Duodenal mucosa (tissue), 2 donors: ENCODE data around the gene RING1.

Experiments
- H3K27ac ChIP-seq: one replicate; pipeline ENCODE4 v1.7.0; 2013; ENCODE audit warnings: low read depth, low read length
- H3K27me3 ChIP-seq, 2 donors: one replicate each; pipeline ENCODE4 v1.7.0; 2013; ENCODE audit warnings: low read length in 2 of 2, control low read depth in 1 of 2; ENCODE audit not compliant: insufficient read depth in 2 of 2, control insufficient read depth in 1 of 2
- H3K36me3 ChIP-seq, 2 donors: one replicate each; pipeline ENCODE4 v1.7.0; 2013; ENCODE audit warnings: low read length in 2 of 2, control low read depth in 1 of 2; ENCODE audit not compliant: insufficient read depth in 2 of 2, control insufficient read depth in 1 of 2
- H3K4me1 ChIP-seq, 2 donors: one replicate each; pipeline ENCODE4 v1.7.0; 2013; ENCODE audit warnings: low read length in 2 of 2, control low read depth in 1 of 2; ENCODE audit not compliant: insufficient read depth in 2 of 2, control insufficient read depth in 1 of 2
- H3K4me3 ChIP-seq, 2 donors: one replicate each; pipeline ENCODE4 v1.7.0; 2013; ENCODE audit warnings: low read length in 2 of 2, low read depth in 1 of 2
- H3K9ac ChIP-seq, 2 donors: one replicate each; pipeline ENCODE4 v1.7.0; 2013; ENCODE audit warnings: low read length in 2 of 2, low read depth in 1 of 2
- H3K9me3 ChIP-seq, 2 donors: one replicate each; pipeline ENCODE4 v1.7.0; 2013; ENCODE audit warnings: low read length in 2 of 2, control low read depth in 1 of 2; ENCODE audit not compliant: control insufficient read depth in 1 of 2

RING1 gene

DNA sequence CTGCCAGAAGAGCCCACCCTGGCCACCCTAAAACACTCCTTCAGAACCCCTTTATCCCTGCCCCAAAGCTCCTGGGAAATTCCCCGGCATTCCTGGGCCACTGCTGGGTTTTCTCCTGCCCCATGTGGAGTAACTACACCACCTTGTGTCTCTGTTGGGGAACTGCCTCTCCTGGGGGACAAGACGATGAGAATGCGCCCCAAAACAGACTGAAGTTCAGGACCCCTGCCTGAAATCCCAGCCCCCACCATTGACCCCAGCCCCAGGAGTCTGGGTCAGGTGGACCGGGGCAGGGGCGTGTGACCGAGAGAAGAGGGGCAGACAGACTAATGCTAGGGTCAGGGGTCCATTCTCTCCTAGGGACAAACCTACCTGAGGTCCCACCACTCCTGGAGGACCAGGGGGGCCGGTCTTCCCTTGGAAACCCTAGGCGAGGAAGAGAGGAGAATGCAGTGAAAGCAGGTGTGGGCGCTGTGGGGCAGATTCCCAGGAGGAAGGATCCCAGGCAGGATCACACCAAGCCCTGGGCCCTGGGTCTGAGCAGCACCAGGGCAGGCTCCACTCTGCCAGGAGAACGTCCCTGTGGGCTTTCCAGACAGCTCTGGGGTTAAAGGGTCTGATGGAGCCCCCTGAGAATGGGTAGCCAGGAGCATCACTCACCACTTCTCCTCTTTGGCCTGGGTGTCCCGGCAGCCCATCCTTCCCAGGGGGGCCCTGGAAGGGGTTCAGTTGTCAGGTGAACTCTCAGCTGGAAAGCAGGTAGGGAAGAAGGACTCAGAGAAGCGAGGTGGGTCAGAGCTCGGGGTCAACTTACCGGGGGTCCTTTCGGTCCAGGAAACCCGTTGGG, 35.4 kb upstream of the RING1 start:
- peaks cover 2 to 4% of the 10 kb centered on the region in 2 donors for H3K27me3 ChIP-seq
- no peak overlapping the region for H3K9ac ChIP-seq
- no peaks in the 10 kb centered on the region for H3K36me3 ChIP-seq
- H3K4me3 ChIP-seq, result no peak overlapping the region
- no peaks in the 10 kb centered on the region for H3K4me1 ChIP-seq
- no peaks in the 10 kb centered on the region for H3K9me3 ChIP-seq
- no peak overlapping the region for H3K27ac ChIP-seq

DNA sequence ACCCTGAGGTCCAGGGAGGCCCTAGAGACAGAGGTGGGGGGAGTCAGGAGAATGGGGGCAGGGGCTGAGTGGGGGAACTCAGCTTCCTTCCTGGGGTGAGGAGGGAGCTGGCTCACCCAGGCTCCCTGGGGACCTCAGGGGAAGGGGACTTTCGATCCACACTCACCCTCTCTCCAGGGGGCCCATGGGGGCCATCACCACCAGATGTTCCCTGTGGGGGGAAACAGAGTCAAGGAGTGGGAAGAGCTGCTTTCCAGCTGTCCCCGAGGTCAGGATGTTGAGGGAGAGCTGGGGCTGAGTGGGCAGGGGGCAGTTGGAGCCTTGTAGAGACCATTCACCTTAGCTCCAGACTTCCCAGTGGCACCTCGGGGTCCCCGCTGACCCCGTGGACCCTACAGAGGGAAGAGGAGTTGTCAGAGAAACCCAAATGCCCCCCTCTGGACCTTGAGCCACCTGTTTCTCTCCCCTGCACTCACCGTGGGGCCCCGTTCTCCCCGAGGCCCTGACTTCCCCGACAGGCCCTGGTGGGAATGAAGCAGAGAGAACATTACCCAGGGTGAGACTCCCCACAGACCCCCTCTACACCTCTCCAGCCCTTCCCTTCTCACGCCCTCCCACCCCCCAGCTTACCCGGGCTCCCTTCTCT, 34.6 kb upstream of the RING1 start:
- no peaks in the 10 kb centered on the region for H3K4me1 ChIP-seq
- H3K4me3 ChIP-seq, result no peak overlapping the region
- H3K27ac ChIP-seq, result no peak overlapping the region
- no peak overlapping the region for H3K9ac ChIP-seq
- H3K36me3 ChIP-seq, result no peaks in the 10 kb centered on the region
- H3K9me3 ChIP-seq, result no peaks in the 10 kb centered on the region
- H3K27me3 ChIP-seq, result peaks cover 2 to 4% of the 10 kb centered on the region in 2 donors

DNA sequence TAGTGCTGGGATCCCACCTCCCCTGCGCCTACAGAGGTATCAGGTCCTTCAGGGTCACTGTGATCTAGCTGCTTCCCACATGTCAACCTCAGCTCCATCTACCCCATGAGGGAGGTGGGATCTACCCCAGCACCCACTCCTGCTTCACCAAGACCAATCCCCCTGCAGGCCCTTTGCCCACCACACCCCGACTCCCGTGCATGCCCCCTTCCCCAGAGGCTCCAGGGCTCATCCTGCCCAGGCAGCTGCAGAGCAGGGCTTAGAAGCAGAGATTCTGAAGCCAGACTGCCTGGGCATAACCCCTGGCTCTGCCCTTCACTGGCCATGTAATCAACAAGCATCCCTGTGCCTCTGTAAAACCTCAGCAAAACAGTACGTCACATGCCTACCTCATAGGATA, 33.5 kb upstream of the RING1 start:
- H3K27me3 ChIP-seq, result peaks cover 2 to 4% of the 10 kb centered on the region in 2 donors
- H3K36me3 ChIP-seq, result no peaks in the 10 kb centered on the region
- no peak overlapping the region for H3K4me3 ChIP-seq

DNA sequence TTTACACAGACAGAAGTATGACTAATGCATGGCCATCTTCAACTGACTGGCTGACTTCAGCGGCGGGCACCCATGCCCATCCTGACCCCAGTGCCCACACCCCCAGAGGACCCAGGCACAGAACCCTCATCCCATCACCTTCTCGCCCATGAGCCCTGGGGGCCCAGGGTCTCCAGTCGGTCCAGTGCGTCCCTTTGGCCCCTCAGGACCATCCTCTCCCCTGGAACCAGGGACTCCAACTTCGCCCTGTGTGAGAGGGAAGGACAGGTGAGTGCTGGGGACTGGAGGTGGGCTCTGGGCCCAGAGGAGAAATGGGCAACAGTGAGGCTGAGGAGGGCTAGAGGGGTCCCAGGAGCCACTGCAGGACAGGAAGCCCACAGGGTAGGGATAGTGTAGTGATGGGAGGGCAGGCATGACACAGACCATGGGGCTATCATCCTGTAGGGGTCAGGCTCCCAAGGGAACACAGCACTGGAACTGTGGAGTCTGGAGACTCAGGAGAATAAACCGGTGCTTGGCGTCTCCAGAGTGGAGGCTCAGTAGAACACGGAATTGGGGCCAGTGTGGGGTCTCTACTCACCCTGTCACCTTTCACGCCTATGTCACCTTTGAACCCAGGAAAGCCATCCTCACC, 32.7 kb upstream of the RING1 start:
- Histone ChIP-seq H3K36me3 (no peaks in the 10 kb centered on the region), H3K4me1 (no peaks in the 10 kb centered on the region), H3K27ac (no peak overlapping the region)

More for the DNA sequence above, 33.5 kb upstream of the RING1 start:
- H3K9ac ChIP-seq, result no peak overlapping the region
- no peak overlapping the region for H3K27ac ChIP-seq
- no peaks in the 10 kb centered on the region for H3K4me1 ChIP-seq
- no peaks in the 10 kb centered on the region for H3K9me3 ChIP-seq

DNA sequence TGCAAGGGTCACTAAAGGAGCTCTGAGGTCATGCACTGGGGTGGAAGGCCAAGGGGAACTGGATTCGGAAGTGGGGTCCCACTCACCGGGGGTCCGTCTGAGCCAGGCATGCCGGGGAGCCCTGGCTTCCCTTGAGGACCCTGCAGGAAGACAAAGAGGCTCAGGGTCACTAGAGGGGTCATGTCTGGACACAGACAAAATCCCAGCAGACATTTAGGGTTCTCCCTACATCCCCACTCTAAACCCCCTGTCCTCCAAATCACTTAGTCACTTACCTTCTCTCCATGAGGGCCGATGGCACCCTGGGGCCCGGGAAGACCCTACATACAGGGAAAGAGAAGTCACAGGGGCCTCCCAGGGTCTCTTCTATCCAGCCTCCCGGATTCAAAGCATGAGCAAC, 31.4 kb upstream of the RING1 start:
- Histone ChIP-seq H3K27me3 (peaks cover 2 to 4% of the 10 kb centered on the region in 2 donors), H3K4me1 (no peaks in the 10 kb centered on the region), H3K36me3 (no peaks in the 10 kb centered on the region), H3K9me3 (no peaks in the 10 kb centered on the region), H3K4me3 (no peak overlapping the region), H3K27ac (no peak overlapping the region), H3K9ac (no peak overlapping the region)

More for the DNA sequence above, 32.7 kb upstream of the RING1 start:
- Histone ChIP-seq H3K9me3 (no peaks in the 10 kb centered on the region), H3K9ac (no peak overlapping the region), H3K27me3 (peaks cover 2 to 4% of the 10 kb centered on the region in 2 donors), H3K4me3 (no peak overlapping the region)

DNA sequence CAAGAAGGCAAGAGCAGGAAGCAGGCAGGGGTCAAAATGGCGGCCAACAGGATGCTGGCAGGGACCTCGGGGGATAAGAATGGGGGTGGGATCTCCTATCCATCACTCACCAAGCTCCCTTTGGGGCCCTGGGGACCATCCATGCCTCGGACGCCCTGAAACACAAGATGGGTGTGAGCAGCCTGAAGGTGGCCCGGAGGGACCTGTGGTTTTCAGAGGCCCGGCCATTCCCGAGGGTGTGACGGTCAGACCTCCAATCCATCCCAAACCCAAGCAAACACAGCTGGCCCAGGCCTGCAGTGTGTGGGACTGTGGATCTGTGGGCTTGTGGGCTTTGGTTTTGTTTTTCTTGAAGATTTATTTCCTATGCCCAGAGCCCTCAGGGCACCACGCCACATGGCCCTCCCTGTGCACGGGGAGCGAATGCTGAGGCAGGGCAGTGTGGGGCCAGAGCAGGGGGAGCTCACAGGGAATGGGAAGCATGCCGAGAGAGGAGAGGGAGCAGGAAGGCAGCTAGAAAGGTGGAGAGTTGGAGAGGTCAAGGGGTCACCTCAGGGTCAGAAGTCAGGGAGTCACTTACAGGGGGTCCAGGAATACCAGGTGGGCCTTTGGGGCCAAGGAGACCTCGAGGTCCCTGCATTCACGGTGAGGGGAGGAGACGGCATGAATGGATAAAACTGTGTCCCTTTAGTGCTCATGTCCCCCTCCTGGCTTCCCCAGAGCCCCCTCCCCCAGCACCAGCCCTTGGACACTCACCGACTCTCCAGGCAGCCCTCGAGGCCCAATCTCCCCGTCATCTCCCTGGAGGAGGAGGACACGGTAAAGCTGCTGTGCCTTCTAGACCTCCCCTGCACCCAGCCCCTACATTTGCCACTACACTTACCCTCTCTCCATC, 30.5 kb upstream of the RING1 start:
- no peak overlapping the region for H3K9ac ChIP-seq
- no peaks in the 10 kb centered on the region for H3K9me3 ChIP-seq
- no peaks in the 10 kb centered on the region for H3K36me3 ChIP-seq
- no peak overlapping the region for H3K27ac ChIP-seq
- peaks cover 2 to 4% of the 10 kb centered on the region in 2 donors for H3K27me3 ChIP-seq
- H3K4me3 ChIP-seq, result no peak overlapping the region
- H3K4me1 ChIP-seq, result no peaks in the 10 kb centered on the region

DNA sequence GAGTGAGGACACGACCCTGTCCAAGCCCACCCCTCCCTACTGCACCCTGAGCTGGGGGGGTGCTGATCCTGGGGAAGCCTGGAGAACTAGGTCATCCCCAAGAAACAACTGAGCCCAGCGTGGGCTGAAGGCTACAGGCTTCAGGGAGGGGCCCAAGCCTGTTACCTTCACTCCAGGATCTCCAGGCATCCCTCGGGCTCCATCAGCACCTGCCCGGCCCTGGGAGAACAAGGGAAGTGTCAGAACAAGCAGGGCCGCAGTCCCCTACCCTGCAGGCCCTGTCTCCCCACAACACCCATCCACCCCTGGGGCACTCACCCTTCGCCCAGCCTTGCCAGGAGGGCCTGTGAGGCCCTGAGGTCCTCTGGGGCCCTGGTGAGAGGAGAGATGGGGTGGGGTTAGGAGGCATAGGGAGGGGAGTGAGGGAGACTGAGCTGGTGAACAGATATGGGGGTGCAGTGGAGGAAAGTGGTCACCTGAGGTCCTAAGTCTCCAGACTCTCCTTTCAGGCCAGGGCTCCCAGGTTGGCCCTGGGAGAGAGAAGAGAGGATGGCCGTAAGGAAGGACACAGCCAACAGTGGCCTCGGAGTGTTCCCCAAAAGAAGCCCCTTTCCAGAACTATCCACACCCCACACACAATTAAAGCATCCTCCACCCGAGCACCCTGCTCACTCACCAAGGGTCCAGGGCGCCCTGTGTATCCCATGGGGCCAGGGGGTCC, 29.4 kb upstream of the RING1 start:
- H3K9me3 ChIP-seq, result no peaks in the 10 kb centered on the region
- no peaks in the 10 kb centered on the region for H3K4me1 ChIP-seq
- no peaks in the 10 kb centered on the region for H3K36me3 ChIP-seq
- H3K27ac ChIP-seq, result no peak overlapping the region
- H3K4me3 ChIP-seq, result no peak overlapping the region
- H3K9ac ChIP-seq, result no peak overlapping the region
- peaks cover 0 to 2% of the 10 kb centered on the region in 2 donors for H3K27me3 ChIP-seq

DNA sequence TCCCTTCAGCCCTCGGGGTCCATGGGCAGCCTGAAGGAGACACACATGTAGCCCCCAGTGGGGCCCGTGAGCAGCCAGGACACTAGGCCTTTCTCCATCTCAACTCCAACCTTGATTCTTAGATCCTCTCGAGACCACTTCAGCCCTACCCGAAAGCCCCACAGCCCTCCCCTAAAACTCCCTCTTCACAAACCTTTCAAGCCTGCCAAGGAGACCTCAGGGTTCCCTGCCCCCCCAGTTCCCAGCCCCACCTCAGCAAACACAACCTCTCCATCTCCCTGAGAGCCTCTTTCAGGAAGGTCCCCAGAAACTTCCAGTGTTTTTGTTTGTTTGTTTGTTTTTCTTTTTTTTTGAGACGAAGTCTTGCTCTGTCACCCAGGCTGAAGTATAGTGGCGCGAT, 27.2 kb upstream of the RING1 start:
- Histone ChIP-seq H3K4me1 (no peaks in the 10 kb centered on the region), H3K9me3 (no peaks in the 10 kb centered on the region), H3K4me3 (no peak overlapping the region), H3K36me3 (no peaks in the 10 kb centered on the region), H3K9ac (no peak overlapping the region), H3K27me3 (no peaks in the 10 kb centered on the region), H3K27ac (no peak overlapping the region)

DNA sequence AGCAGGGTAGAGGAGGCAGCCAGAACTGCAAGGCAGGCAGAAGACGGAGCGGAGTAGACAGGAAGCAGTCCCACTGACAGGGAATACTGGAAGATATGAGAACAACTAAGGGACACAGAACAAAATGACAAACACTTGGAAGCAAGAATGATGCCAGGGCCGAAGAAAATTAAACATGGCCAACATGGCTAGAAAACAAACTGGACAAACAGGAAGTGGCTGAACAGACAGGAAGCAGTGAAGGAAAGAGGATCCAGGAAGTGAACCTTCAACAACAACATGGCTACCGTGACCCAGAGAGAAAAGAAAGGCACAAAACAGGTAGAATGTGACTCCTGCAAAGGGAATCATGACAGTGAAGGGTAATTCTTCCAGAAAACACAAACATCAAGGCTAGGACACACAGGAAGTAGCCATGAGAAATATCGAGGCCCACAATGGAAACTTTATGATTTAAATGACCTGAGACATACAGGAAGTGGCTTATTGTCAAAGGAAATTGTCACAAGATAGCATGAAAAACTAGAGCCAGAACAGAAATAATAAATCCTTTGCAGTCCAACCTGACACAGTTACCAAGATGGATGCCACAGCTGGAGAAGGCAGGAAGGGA, 25.1 kb upstream of the RING1 start:
- Histone ChIP-seq H3K36me3 (no peaks in the 10 kb centered on the region), H3K9ac (no peak overlapping the region), H3K27ac (no peak overlapping the region), H3K4me1 (no peaks in the 10 kb centered on the region), H3K4me3 (peak overlapping the region in 1 of 2 donors; percentile 17), H3K9me3 (no peaks in the 10 kb centered on the region), H3K27me3 (no peaks in the 10 kb centered on the region)
